Left renal pelvis (tissue), 4 donors: ENCODE measurements around the gene LIN52. TPM values are rescaled to one million over a fixed set of nuclear protein-coding genes. Genes with fewer than 3 reads are reported as not detected.
A peak's percentile ranks its signal among the peaks of the same experiment; 100 is the strongest.

Experiments
- DNase-seq, 4 donors: peaks; one replicate each; pipeline ENCODE4 v3.0.0-alpha.2; 2013; ENCODE audit warnings: low read depth in 4 of 4, low spot score in 3 of 4
- polyA plus RNA-seq, 4 donors: library from polyadenylated mRNA; unstranded; fragments of 120-200 nt; gene quantifications; one replicate each; pipeline ENCODE4 v1.2.1, GENCODE V29; 2013; ENCODE audit not compliant: insufficient read length in 4 of 4

The LIN52 gene
- polyA plus RNA-seq, 4 donors = 15.7 to 20.5 (median 18.4) TPM

GRCh38 chr14:74169906-74170305 is 85.2 kb downstream of the LIN52 start:
- DNase-seq = no peak

GRCh38 chr14:74176400-74176793 is 91.6 kb downstream of the LIN52 start:
- DNase-seq = no peak

GRCh38 chr14:74179856-74180255 is 95.1 kb downstream of the LIN52 start:
- DNase-seq = no peak

GRCh38 chr14:74190927-74191575 is 106.3 kb downstream of the LIN52 start:
- no peak for DNase-seq

DNA sequence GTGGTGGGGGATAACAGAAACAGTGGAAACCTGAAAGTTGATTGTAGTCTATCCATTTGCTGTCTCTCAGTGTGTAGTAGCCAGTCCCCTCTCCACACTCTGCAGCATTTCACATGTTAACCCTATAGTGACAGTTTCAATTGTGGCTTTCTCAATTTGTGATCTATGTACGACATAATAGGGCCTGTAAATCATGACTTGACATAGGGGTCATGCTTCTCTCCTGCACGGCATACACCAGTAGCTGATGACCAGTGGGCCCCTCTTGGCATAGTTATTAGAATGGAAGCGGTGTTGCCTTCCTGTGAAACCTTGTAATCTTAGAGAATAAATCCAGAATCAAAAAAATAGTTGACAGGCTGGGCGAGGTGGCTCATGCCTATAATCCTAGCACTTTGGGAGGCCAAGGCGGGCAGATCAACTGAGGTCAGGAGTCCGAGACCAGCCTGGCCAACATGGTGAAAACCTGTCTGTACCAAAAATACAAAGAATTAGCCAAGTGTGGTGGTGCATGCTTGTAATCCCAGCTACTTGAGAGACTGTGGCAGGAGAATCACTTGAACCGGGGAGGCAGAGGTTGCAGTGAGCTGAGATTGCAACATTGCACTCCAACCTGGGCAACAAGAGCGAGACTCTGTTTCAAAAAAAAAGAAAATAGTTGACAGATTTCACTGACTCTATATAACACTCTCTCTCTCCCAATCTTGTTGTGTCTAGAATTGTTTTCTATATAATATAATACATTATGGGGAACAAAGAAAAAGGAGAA is 109.9 kb downstream of the LIN52 start:
- no peak for DNase-seq

DNA sequence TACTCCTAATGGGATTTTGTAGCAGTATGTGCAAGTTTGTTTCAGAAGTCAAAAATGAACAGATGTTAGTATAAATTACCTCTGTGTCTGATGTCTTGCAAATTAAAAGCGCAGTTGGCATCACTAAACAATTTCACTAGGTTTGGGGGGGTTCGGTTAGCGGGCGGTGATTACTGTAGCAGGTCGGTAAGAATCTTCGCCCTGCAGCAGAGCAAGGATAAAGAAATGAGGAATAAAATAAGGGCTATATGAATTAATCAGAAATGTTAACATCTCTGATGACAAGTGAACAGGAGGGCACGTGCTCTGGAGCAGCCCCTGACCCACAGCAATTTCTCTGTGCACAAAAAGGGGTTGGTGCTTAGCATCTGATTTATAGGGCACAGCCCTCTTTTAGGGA is 110.9 kb downstream of the LIN52 start:
- no peak for DNase-seq

GRCh38 chr14:74198441-74199234 is 113.9 kb downstream of the LIN52 start:
- no peak for DNase-seq

DNA sequence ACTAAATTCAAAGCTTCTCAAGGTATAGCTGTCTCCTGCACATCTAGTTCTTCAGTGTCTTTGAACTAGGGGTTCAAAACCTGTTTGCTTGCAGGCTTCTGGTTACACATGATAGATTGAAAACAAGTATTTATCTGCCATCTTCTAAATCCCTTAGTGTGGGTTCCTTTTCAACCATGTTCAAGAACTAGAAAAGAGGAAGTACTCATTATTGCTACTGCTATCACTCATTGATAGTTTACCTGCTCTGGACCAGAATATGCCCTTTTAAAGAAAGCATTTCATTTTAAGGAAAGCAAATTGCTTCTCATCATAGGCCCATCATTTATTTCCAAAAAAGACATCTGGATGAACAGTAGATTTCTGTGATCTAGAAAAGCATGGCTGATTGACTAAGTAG is 117.4 kb downstream of the LIN52 start:
- DNase-seq = no peak

DNA sequence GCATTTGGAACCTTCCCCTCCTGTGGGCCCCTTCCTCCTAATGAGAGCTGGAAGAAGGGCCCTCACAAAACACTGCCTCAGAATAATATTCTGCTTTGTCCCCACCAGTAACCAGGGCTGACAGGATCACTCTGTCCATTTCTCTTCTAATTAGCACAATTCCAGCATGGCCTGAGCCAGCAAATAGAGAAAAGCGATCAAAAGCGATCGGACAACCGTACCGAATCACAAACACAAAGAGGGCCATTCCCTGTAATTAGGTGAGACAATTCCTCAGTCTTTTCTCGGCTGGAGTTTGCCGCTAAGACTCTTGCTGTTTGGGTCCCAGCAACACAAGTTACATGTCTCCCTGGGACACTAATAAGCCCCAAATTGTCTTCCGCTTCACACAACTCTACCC is 118.9 kb downstream of the LIN52 start:
- no peak for DNase-seq

DNA sequence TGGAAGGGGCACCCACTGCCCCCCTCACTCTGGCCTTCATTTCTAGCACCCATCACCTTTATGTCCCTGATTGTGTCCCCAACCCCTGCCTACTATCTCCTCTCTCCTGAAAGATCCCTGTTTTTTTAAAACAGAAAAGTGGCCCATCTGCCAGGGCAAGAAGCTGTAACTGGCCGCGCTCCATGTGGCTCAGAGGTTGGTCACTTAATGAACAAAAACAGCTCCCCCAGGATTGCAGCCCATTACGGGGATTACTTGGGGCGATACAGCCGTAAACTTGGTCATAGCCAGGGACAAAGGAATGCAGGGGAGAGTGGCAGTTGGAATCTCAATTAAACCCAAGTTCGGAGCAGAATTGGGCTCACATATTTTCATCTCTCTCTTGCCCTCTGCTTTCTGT is 119.7 kb downstream of the LIN52 start:
- DNase-seq = no peak

DNA sequence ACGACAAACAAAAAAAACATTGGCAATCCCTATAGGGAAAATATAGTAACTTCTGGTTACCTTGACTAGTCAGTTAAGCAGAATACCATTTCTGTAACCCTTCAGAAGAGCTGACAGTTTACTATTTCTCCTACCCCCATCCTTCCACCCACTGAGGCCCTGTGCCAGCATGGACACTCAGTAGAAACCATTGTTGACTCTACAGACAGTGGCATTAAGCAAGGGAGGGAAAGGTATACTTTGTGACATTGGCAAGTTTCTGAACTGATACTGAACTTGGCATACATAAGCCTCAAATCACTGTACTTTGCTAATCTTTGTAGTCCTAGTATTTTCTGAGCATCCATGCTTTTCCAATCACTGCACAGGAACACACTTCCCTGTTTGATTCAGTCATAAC is 121.1 kb downstream of the LIN52 start:
- DNase-seq = no peak

- DNase-seq = no peak
Measured at GRCh38 chr14:74207943-74208342, 123.2 kb downstream of the LIN52 start.

GRCh38 chr14:74208642-74209041 is 123.9 kb downstream of the LIN52 start:
- no peak for DNase-seq

GRCh38 chr14:74211945-74212580 is 127.3 kb downstream of the LIN52 start:
- DNase-seq = no peak

- no peak for DNase-seq
Measured at GRCh38 chr14:74213907-74214803, 129.4 kb downstream of the LIN52 start.

DNA sequence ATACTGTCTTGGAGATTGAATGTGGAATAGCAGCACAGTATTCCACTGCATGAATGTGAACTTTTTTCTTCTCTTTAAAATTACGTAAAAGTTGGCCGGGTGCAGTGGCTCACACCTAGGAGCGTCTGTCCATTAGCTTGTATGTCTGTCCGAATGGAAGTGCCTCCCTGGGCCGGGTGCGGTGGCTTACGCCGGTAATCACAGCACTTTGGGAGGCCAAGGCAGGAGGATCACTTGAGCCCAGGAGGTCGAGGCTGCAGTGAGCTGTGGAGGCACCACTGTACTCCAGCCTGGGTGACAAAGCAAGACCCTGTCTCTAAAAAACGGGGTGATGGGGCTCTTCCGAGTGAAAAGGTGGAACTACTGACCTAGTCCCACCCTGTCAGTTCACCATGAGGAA is 131.9 kb downstream of the LIN52 start:
- no peak for DNase-seq

DNA sequence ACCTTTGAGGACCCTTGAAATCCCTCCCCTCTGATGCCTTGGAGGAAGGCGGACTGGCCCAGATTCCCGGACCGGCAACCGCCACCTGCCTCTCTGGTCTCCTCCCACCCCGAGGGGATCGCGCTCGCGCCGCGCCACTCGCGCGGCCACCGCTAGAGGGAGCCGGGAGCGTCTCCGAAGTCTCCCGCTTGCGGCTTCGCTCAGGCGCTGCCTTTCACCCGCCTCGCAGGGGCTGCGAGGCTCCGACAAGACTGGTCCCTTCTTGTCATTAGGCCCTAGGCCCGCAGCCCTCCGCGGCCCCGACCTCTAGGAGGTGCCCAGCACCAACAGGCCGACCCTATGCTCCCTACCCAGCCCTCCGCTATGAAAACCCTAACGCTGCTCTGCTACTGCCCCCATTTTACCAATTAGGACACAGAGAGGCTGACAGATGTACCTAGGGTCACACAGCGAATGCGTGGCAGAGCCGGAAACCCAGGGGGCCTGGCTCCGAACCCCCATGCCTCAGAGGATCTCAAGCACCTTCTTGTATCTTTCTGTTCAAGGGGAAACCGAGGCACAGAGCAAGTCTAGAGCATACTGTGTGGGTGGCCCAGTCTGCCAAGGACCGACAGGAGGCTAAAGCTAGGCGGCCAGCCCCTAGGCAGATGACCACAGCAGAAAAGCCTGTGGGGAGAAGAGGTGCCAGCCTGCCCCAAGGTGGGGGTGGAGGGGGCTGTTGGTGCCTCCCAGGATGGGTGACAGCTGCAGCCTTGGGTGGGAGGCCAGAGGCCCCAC is 133.1 kb downstream of the LIN52 start:
- DNase-seq = peak in 1 of 4 donors; percentile 31

DNA sequence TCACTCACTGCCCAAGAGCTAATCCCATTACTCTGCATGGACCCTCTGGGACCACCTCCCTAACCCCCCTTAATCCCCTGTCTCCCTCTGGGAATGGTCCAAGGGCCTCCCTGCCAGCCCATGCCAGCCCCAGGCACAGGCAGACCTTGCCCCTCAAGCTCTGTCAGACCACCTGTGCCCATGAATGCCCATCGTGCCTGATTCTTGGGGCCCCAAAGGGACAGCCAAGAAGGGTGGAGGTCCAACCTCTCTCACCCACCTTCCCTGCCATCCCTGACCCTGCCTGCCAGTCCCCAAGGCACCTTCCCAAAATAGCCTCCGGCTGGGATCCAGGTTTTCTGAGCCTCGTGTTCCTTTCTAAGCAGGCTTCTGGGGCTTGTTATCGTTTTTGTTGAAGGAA is 133.7 kb downstream of the LIN52 start:
- no peak for DNase-seq
